Liver (tissue), 9 donors: ENCODE measurements around the gene ATP10B. TPM values are rescaled to one million over a fixed set of nuclear protein-coding genes. Genes with fewer than 3 reads are reported as not detected.

Experiments
- DNase-seq: peaks from one replicate; pipeline ENCODE4 v3.0.0-alpha.2; 2017; ENCODE audit warnings: low spot score
- H3K27ac ChIP-seq, 2 donors: one replicate each; pipeline ENCODE4 v1.7.0; 2013; ENCODE audit warnings: inconsistent platforms in 2 of 2, low read length in 2 of 2, control low read depth in 1 of 2, low read depth in 1 of 2, mild to moderate bottlenecking in 1 of 2
- H3K27me3 ChIP-seq, 4 donors: one replicate each; pipeline versions ENCODE4 v1.6.1 to v1.7.0; 2013; ENCODE audit warnings: low read length in 3 of 4, inconsistent platforms in 1 of 4, mild to moderate bottlenecking in 1 of 4, moderate library complexity in 1 of 4; ENCODE audit not compliant: control insufficient read depth in 4 of 4, insufficient read depth in 4 of 4
- H3K36me3 ChIP-seq, 4 donors: one replicate each; pipeline versions ENCODE4 v1.6.1 to v1.7.0; 2013; ENCODE audit warnings: low read length in 3 of 4, mild to moderate bottlenecking in 3 of 4, low read depth in 1 of 4, moderate library complexity in 1 of 4; ENCODE audit not compliant: control insufficient read depth in 4 of 4, insufficient read depth in 3 of 4
- H3K4me1 ChIP-seq, 4 donors: one replicate each; pipeline versions ENCODE4 v1.6.1 to v1.7.0; 2013; ENCODE audit warnings: low read length in 3 of 4, mild to moderate bottlenecking in 3 of 4, moderate library complexity in 1 of 4; ENCODE audit not compliant: control insufficient read depth in 4 of 4, insufficient read depth in 4 of 4
- H3K4me3 ChIP-seq, 3 donors: one replicate each; pipeline versions ENCODE4 v1.6.1 to v1.7.0; 2013; ENCODE audit warnings: low read length in 3 of 3, control low read depth in 1 of 3, low read depth in 1 of 3, mild to moderate bottlenecking in 1 of 3
- H3K9ac ChIP-seq, 2 donors: one replicate each; pipeline ENCODE4 v1.7.0; 2013; ENCODE audit warnings: low read length in 2 of 2, mild to moderate bottlenecking in 2 of 2, moderate library complexity in 2 of 2, control low read depth in 1 of 2, low read depth in 1 of 2
- H3K9me3 ChIP-seq, 4 donors: one replicate each; pipeline versions ENCODE4 v1.6.1 to v1.7.0; 2013; ENCODE audit warnings: low read length in 3 of 4; ENCODE audit not compliant: control insufficient read depth in 4 of 4
- ATF3 ChIP-seq: IDR thresholded peaks from 2 replicates; pipeline ENCODE4 v1.6.1; 2016; ENCODE audit warnings: antibody characterized with exemption
- EGR1 ChIP-seq, 2 donors: IDR thresholded peaks; 2 replicates each; pipeline ENCODE4 v1.6.1; 2016 to 2018; ENCODE audit warnings: antibody characterized with exemption in 2 of 2, low read depth in 2 of 2
- FOXA1 ChIP-seq: IDR thresholded peaks from 2 replicates; pipeline ENCODE4 v1.6.1; 2016; ENCODE audit warnings: antibody characterized with exemption
- FOXA2 ChIP-seq: IDR thresholded peaks from 2 replicates; pipeline ENCODE4 v1.6.1; 2016; ENCODE audit warnings: antibody characterized with exemption
- GABPA ChIP-seq, 2 donors: IDR thresholded peaks in 1 of 2; conservative IDR thresholded peaks in 1 of 2; 2 replicates each; pipeline ENCODE4 v1.6.1; 2016; ENCODE audit warnings: antibody characterized with exemption in 2 of 2, mild to moderate bottlenecking in 1 of 2, moderate library complexity in 1 of 2
- HNF4G ChIP-seq: IDR thresholded peaks from 2 replicates; pipeline ENCODE4 v1.6.1; 2016; ENCODE audit warnings: antibody characterized with exemption
- JUND ChIP-seq, 2 donors: IDR thresholded peaks; 2 replicates each; pipeline ENCODE4 v1.6.1; 2016; ENCODE audit warnings: antibody characterized with exemption in 2 of 2
- MAX ChIP-seq: IDR thresholded peaks from 2 replicates; pipeline ENCODE4 v1.6.1; 2016; ENCODE audit warnings: antibody characterized with exemption
- RAD21 ChIP-seq, 2 donors: IDR thresholded peaks; 2 replicates each; pipeline ENCODE4 v1.6.1; 2016; ENCODE audit warnings: antibody characterized with exemption in 2 of 2, mild to moderate bottlenecking in 2 of 2
- REST ChIP-seq: IDR thresholded peaks from 2 replicates; pipeline ENCODE4 v1.6.1; 2016; ENCODE audit warnings: antibody characterized with exemption, mild to moderate bottlenecking
- RXRA ChIP-seq, 2 donors: IDR thresholded peaks; 2 replicates each; pipeline ENCODE4 v1.6.1; 2017 to 2018; ENCODE audit warnings: antibody characterized with exemption in 2 of 2, mild to moderate bottlenecking in 1 of 2
- SP1 ChIP-seq: IDR thresholded peaks from 2 replicates; pipeline ENCODE4 v1.6.1; 2018; ENCODE audit warnings: antibody characterized with exemption, mild to moderate bottlenecking
- ZBTB33 ChIP-seq: IDR thresholded peaks from 2 replicates; pipeline ENCODE4 v1.6.1; 2016; ENCODE audit warnings: antibody characterized with exemption
- WGBS: extraction: QIAGEN DNeasy Blood & Tissue Kit; methylation state at CpG from one replicate; pipeline ENCODE4 v1.1.7; 2013; 5-methylcytosine and 5-hydroxymethylcytosine counted together
- polyA plus RNA-seq, 2 donors: library from polyadenylated mRNA; stranded (reverse) in 1 of 2; unstranded in 1 of 2; fragments of 200-250 nt in 1 of 2; fragments of >200 nt in 1 of 2; fragmentation: Nextera tagmentation in 1 of 2; extraction: Ambion mirVana in 1 of 2; gene quantifications; one replicate each; pipeline versions ENCODE4 v1.2.1 to v1.2.3, GENCODE V29; 2013 to 2015
- total RNA-seq, 2 donors: library from RNA; depleted of rRNA; stranded (reverse); fragments of >200 nt; gene quantifications; one replicate each; pipeline ENCODE4 v1.2.3, GENCODE V29; 2014
- donor health status: healthy.
- donor health status: healthy.
- donor health status: healthy.
- donor health status: healthy.
- donor health status: healthy.

ATP10B gene
- total and polyA plus RNA-seq, 4 donors: 0.05 to 0.67 (median 0.05) TPM; not detected in 1

GRCh38 chr5:160750938-160751657 is 100.9 kb downstream of the ATP10B start:
- Histone ChIP-seq H3K36me3 (no peaks in the 10 kb centered on the region), H3K4me3 (no peak overlapping the region), H3K4me1 (no peaks in the 10 kb centered on the region), H3K27me3 (peaks cover 0 to 2% (median 0%) of the 10 kb centered on the region in 4 donors), H3K9ac (no peak overlapping the region), H3K9me3 (no peaks in the 10 kb centered on the region), H3K27ac (no peak overlapping the region)
- 61% methylated on average over 4 of the region's 4 CpGs for whole genome bisulfite sequencing
- TF ChIP-seq REST (no peak), HNF4G (no peak), FOXA1 (no peak)
- DNase-seq: no peak

- H3K4me1 ChIP-seq: no peaks in the 10 kb centered on the region
- H3K27ac ChIP-seq: no peak overlapping the region
- TF ChIP-seq HNF4G: no peak
- TF ChIP-seq EGR1 (IDR thresholded peaks at IDR 0.05; ENCODE audit: low read depth in 2 of 2): no peak
- TF ChIP-seq RXRA (IDR thresholded peaks at IDR 0.05): no peak
- TF ChIP-seq GABPA (IDR thresholded peaks at IDR 0.05 in 1 of 2, conservative IDR thresholded peaks at IDR 0.05 in 1 of 2): no peak
- no peak for TF ChIP-seq ZBTB33
- TF ChIP-seq MAX: no peak
- TF ChIP-seq FOXA2: no peak
- TF ChIP-seq JUND (IDR thresholded peaks at IDR 0.05): no peak
- TF ChIP-seq RAD21 (IDR thresholded peaks at IDR 0.05): no peak
- no peak for TF ChIP-seq FOXA1
- TF ChIP-seq ATF3: no peak
- no peak for TF ChIP-seq SP1
- H3K27me3 ChIP-seq: peaks cover 0 to 2% (median 0%) of the 10 kb centered on the region in 4 donors
- 77% methylated on average over 5 of the region's 5 CpGs for WGBS
- H3K36me3 ChIP-seq: no peaks in the 10 kb centered on the region
- H3K4me3 ChIP-seq: no peak overlapping the region
- no peaks in the 10 kb centered on the region for H3K9me3 ChIP-seq
- H3K9ac ChIP-seq: no peak overlapping the region
- DNase-seq: no peak
These were observed 102.3 kb downstream of the ATP10B start for GRCh38 chr5:160749682-160750081.
